Mammary epithelial cell (primary cell): ENCODE results near the gene DUSP3.

Source experiments
- CTCF ChIP-seq, 2 donors: IDR thresholded peaks in 1 of 2; conservative IDR thresholded peaks in 1 of 2; 2 replicates each; pipeline ENCODE4 v1.5.1; 2011 to 2012; ENCODE audit warnings: inconsistent platforms in 2 of 2, low read length in 2 of 2, mild to moderate bottlenecking in 2 of 2, control low read depth in 1 of 2, low read depth in 1 of 2; ENCODE audit not compliant: insufficient read depth in 1 of 2; ENCODE audit errors: extremely low read depth in 1 of 2
- EZH2 ChIP-seq: IDR thresholded peaks from 2 replicates; pipeline ENCODE4 v1.6.1; 2012; ENCODE audit warnings: low read length, inconsistent platforms, borderline replicate concordance

- TF ChIP-seq CTCF (conservative IDR thresholded peaks at IDR 0.05 in 1 of 2, IDR thresholded peaks at IDR 0.05 in 1 of 2; ENCODE audit: extremely low read depth in 1 of 2, insufficient read depth in 1 of 2, low read depth in 1 of 2, low read length in 2 of 2) (no peak), EZH2 (no peak)
Observed at GRCh38 chr17:43721537-43722268, 57.1 kb downstream of the DUSP3 start.
